MM.1S (cell line): Measurements from ENCODE around the gene CCDC81.

Source experiments
- EZH2 ChIP-seq: fragments of 300-600 bp; sonication (generic); optimal IDR thresholded peaks from 2 replicates; pipeline ENCODE3; 2017; ENCODE audit warnings: low read depth, mild to moderate bottlenecking, antibody characterized with exemption, low read length, mixed read lengths
- TF ChIP-seq, protein P1 (sequence below): fragments of 300-600 bp; sonication (generic); IDR thresholded peaks from 2 replicates; pipeline ENCODE4 v1.5.1; 2016; ENCODE audit warnings: antibody characterized with exemption, low read length, mixed read lengths

DNA sequence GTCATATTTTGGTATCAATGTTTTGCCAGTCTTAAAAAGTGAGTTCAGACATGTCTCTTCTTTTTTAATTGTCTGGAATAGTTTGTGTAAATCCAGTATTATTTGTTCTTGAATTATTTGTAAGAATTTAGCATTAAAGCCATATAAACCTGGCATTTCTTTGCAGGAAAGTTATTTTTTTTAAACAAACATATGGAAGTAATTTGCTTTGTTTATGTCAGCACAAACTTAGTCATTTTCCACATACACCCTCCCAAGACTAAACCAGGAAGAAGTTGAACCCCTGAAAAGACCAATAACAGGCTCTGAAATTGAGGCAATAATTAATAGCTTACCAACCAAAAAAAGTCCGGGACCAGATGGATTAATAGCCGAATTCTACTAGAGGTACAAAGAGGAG lies 9.1 kb upstream of the CCDC81 start:
- TF ChIP-seq, protein P1, sequence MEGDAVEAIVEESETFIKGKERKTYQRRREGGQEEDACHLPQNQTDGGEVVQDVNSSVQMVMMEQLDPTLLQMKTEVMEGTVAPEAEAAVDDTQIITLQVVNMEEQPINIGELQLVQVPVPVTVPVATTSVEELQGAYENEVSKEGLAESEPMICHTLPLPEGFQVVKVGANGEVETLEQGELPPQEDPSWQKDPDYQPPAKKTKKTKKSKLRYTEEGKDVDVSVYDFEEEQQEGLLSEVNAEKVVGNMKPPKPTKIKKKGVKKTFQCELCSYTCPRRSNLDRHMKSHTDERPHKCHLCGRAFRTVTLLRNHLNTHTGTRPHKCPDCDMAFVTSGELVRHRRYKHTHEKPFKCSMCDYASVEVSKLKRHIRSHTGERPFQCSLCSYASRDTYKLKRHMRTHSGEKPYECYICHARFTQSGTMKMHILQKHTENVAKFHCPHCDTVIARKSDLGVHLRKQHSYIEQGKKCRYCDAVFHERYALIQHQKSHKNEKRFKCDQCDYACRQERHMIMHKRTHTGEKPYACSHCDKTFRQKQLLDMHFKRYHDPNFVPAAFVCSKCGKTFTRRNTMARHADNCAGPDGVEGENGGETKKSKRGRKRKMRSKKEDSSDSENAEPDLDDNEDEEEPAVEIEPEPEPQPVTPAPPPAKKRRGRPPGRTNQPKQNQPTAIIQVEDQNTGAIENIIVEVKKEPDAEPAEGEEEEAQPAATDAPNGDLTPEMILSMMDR = no peak
- no peak for TF ChIP-seq EZH2
